ENCODE results near the gene PTPRN2. TPM values are rescaled to one million over a fixed set of nuclear protein-coding genes. Genes with fewer than 3 reads are reported as not detected.
"Not testable (repeated sequence)": the region's sequence is repeated elsewhere in the genome, so short reads cannot be mapped to it uniquely, and the experiment has no call there.

Gene PTPRN2
- polyA plus RNA-seq, 6 donors from 2014 or later, result 1.4 to 4.6 (median 3.8) TPM

DNA sequence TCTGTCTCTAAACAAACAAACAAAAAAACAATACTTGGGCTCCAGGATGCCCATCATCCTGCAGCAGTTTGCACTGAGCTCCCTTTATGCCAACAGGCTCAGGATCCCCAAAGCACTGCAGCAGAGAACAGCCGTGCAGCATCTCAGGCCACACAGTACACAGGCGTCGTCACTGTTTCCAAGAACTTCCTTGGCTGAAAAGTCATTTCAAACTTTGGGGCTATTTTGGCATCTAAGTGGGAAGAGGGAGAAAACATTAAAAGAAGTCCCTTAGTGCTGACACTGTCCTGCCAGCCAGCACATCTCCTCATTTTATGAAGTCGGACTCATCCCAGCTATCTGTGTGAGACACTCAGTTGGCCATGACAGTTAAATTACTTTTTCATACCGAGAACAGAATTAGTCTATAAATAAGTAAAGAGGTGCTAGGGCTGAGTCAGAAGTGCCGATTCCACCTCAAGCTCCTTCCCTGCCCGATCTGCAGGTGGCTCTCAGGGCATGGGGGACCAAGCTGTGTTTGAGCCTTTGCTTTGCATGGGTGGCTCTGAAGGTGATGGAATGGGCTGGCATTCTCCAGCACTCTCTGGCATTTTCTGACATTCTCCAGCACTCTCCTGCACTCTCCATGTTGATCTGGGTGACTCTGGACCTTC is 68.5 kb downstream of the PTPRN2 start:
- Mint-ChIP-seq H3K27ac (no peak overlapping the region), H3K4me3 (no peak overlapping the region), H3K4me1 (peaks cover 0 to 3% (median 0%) of the 10 kb centered on the region in 3 donors), H3K27me3 (peaks cover 0 to 31% (median 13%) of the 10 kb centered on the region in 3 donors), H3K36me3 (peaks cover 0 to 8% of the 10 kb centered on the region in 2 donors), H3K9me3 (peaks cover 0 to 11% (median 0%) of the 10 kb centered on the region in 7 donors)
- ATAC-seq (ENCODE audit: low read depth in 2 of 2) (no peak), DNase-seq (no peak)

- Mint-ChIP-seq H3K27me3 (peaks cover 0 to 31% (median 13%) of the 10 kb centered on the region in 3 donors), H3K4me1 (no peaks in the 10 kb centered on the region), H3K4me3 (no peak overlapping the region), H3K9me3 (peaks cover 5 to 19% (median 9%) of the 10 kb centered on the region in 7 donors), H3K27ac (no peak overlapping the region), H3K36me3 (peaks cover 0 to 8% of the 10 kb centered on the region in 2 donors)
- ATAC-seq (ENCODE audit: low read depth in 2 of 2) (no peak), DNase-seq (no peak)
Observed at GRCh38 chr7:158517571-158517970, 70.1 kb downstream of the PTPRN2 start.

GRCh38 chr7:158517072-158517471 is 70.6 kb downstream of the PTPRN2 start:
- H3K27me3 Mint-ChIP-seq, result peaks cover 0 to 31% (median 13%) of the 10 kb centered on the region in 3 donors
- ATAC-seq (ENCODE audit: low read depth in 2 of 2) (no peak), DNase-seq (no peak)
- H3K27ac Mint-ChIP-seq, result no peak overlapping the region
- peaks cover 0 to 10% of the 10 kb centered on the region in 2 donors for H3K36me3 Mint-ChIP-seq
- no peak overlapping the region for H3K4me3 Mint-ChIP-seq
- H3K9me3 Mint-ChIP-seq, result peaks cover 8 to 24% (median 13%) of the 10 kb centered on the region in 7 donors
- no peaks in the 10 kb centered on the region for H3K4me1 Mint-ChIP-seq

- Mint-ChIP-seq H3K9me3 (peaks cover 11 to 30% (median 18%) of the 10 kb centered on the region in 7 donors), H3K4me3 (peak overlapping the region in 1 of 8 donors; percentile 73)
Observed at GRCh38 chr7:158516524-158516923, 71.1 kb downstream of the PTPRN2 start.

DNA sequence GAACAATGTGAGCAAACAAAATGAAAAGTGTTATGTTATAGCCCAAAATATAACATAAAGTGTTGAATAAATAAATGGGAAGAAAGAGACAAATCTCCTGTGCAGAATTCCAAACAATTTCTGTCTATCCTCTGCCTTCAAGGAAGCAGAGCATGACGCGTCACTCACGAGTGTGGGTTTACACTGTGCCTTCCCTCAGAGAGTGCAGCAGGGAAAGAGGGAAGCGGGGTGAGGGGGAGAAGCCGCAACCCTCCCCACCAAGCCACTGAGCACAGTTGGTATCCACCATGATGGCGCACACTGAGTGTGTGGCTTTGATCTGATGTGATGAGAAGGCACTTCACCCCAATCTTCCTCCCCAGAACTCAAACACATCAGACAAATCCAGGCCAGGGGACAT is 74.8 kb downstream of the PTPRN2 start:
- peaks cover 0 to 33% of the 10 kb centered on the region in 2 donors for H3K36me3 Mint-ChIP-seq
- ATAC-seq (ENCODE audit: low read depth in 2 of 2), result no peak
- peaks cover 0 to 24% (median 18%) of the 10 kb centered on the region in 3 donors for H3K27me3 Mint-ChIP-seq
- no peak for DNase-seq
- no peak overlapping the region for H3K4me3 Mint-ChIP-seq
- H3K9me3 Mint-ChIP-seq, result peaks cover 20 to 45% (median 34%) of the 10 kb centered on the region in 7 donors
- H3K4me1 Mint-ChIP-seq, result peaks cover 0 to 4% (median 0%) of the 10 kb centered on the region in 3 donors
- no peak overlapping the region for H3K27ac Mint-ChIP-seq

More at GRCh38 chr7:158516524-158516923, 71.1 kb downstream of the PTPRN2 start:
- DNase-seq (no peak), ATAC-seq (ENCODE audit: low read depth in 2 of 2) (no peak)
- no peaks in the 10 kb centered on the region for H3K4me1 Mint-ChIP-seq
- H3K27me3 Mint-ChIP-seq, result peaks cover 0 to 31% (median 13%) of the 10 kb centered on the region in 3 donors
- no peak overlapping the region for H3K27ac Mint-ChIP-seq
- peaks cover 0 to 15% of the 10 kb centered on the region in 2 donors for H3K36me3 Mint-ChIP-seq

DNA sequence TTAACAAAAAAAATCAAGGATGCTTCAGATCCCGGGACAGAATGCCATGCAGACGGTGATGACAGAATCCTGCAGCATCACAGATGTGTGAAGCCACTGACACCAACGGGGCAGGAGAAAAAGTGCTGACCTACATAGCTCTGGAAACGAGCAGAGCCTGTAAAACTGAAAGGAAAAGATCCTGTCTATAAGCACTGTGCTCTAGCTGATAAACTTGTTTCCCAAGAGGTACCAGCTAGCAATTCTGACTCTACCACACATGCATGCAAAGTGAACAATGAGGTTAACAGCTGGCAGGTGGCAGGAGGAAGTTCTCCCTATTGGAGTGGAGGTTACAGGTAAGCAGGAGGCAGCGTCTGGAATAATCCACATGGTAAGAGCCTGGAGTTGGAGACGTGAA is 75.6 kb downstream of the PTPRN2 start:
- H3K27me3 Mint-ChIP-seq, result peaks cover 0 to 16% (median 16%) of the 10 kb centered on the region in 3 donors
- DNase-seq (no peak), ATAC-seq (ENCODE audit: low read depth in 2 of 2) (no peak)
- peaks cover 0 to 6% (median 0%) of the 10 kb centered on the region in 3 donors for H3K4me1 Mint-ChIP-seq
- peaks cover 0 to 38% of the 10 kb centered on the region in 2 donors for H3K36me3 Mint-ChIP-seq
- H3K27ac Mint-ChIP-seq, result no peak overlapping the region
- H3K9me3 Mint-ChIP-seq, result peaks cover 20 to 47% (median 34%) of the 10 kb centered on the region in 7 donors
- peak overlapping the region in 1 of 8 donors; percentile 49 for H3K4me3 Mint-ChIP-seq

- ATAC-seq (ENCODE audit: low read depth in 2 of 2), result no peak
- H3K27me3 Mint-ChIP-seq, result peaks cover 5 to 26% (median 10%) of the 10 kb centered on the region in 3 donors
- peaks cover 0 to 6% (median 0%) of the 10 kb centered on the region in 3 donors for H3K4me1 Mint-ChIP-seq
- peaks cover 17 to 47% (median 34%) of the 10 kb centered on the region in 7 donors for H3K9me3 Mint-ChIP-seq
- H3K27ac Mint-ChIP-seq, result no peak overlapping the region
- peaks cover 0 to 32% of the 10 kb centered on the region in 2 donors for H3K36me3 Mint-ChIP-seq
- DNase-seq, result no peak
- no peak overlapping the region for H3K4me3 Mint-ChIP-seq
Observed at GRCh38 chr7:158508802-158509385, 78.7 kb downstream of the PTPRN2 start.

- not testable (repeated sequence) for DNase-seq; H3K4me1 Mint-ChIP-seq; ATAC-seq (ENCODE audit: low read depth in 2 of 2); H3K27ac Mint-ChIP-seq
- Mint-ChIP-seq H3K36me3 (peaks cover 0 to 32% of the 10 kb centered on the region in 2 donors), H3K4me3 (peak overlapping the region in 1 of 8 donors; percentile 85), H3K27me3 (peaks cover 5 to 28% (median 10%) of the 10 kb centered on the region in 3 donors), H3K9me3 (peaks cover 18 to 47% (median 33%) of the 10 kb centered on the region in 7 donors)
Observed at GRCh38 chr7:158508321-158508720, 79.3 kb downstream of the PTPRN2 start.

GRCh38 chr7:158507917-158508316 is 79.7 kb downstream of the PTPRN2 start:
- Mint-ChIP-seq H3K4me1 (peaks cover 0 to 6% (median 0%) of the 10 kb centered on the region in 3 donors), H3K9me3 (peaks cover 19 to 43% (median 31%) of the 10 kb centered on the region in 7 donors), H3K4me3 (peak overlapping the region in 1 of 8 donors; percentile 85), H3K36me3 (peaks cover 0 to 32% of the 10 kb centered on the region in 2 donors), H3K27me3 (peaks cover 5 to 30% (median 10%) of the 10 kb centered on the region in 3 donors), H3K27ac (peak overlapping the region in 1 of 6 donors; percentile 77)
- no peak for ATAC-seq (ENCODE audit: low read depth in 2 of 2)
- DNase-seq, result no peak

DNA sequence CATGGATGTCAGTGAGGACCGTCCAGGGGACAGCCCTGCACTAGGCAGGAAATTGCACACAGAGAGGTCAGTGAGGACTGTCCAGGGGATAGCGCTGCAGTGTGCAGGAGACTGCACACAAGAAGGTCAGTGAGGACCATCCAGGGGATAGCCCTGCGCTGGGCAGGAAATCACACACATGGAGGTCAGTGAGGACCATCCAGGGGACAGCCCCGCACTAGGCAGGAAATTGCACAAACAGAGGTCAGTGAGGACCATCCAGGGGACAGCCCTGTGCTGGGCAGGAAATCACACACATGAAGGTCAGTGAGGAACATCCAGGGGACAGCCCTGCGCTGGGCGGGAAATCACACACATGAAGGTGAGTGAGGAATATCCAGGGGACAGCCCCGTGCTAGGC is 80.4 kb downstream of the PTPRN2 start:
- not testable (repeated sequence) for DNase-seq; H3K4me3 Mint-ChIP-seq; H3K27ac Mint-ChIP-seq; H3K4me1 Mint-ChIP-seq; ATAC-seq (ENCODE audit: low read depth in 2 of 2)
- Mint-ChIP-seq H3K36me3 (peaks cover 0 to 32% of the 10 kb centered on the region in 2 donors), H3K27me3 (peaks cover 5 to 30% (median 10%) of the 10 kb centered on the region in 3 donors), H3K9me3 (peaks cover 14 to 36% (median 25%) of the 10 kb centered on the region in 7 donors)

- ATAC-seq (ENCODE audit: low read depth in 2 of 2) (no peak), DNase-seq (no peak)
- Mint-ChIP-seq H3K4me1 (peaks cover 0 to 6% (median 0%) of the 10 kb centered on the region in 3 donors), H3K27ac (no peak overlapping the region), H3K27me3 (peaks cover 5 to 34% (median 10%) of the 10 kb centered on the region in 3 donors), H3K9me3 (peaks cover 12 to 31% (median 21%) of the 10 kb centered on the region in 7 donors), H3K36me3 (peaks cover 0 to 26% of the 10 kb centered on the region in 2 donors), H3K4me3 (no peak overlapping the region)
Observed at GRCh38 chr7:158506626-158507025, 81.0 kb downstream of the PTPRN2 start.

DNA sequence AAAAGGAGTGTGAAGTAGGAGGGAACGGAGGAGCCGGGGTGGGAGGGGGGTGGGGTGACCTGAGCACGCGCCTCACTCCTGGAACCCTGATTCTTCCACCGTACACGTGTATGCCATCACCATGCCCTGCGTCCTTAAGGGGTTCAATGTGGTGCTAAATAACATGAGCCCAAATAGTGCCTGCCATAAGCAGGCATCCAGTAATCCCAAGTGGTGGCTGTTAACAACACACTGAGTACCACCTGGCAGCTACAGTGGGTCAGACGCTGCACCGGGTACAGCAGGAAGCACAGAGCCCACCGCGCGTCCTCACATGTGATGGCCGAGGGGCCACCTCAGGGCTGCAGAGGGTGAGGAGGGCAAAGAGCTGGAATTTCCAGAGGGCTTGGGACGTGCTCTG is 81.9 kb downstream of the PTPRN2 start:
- ATAC-seq (ENCODE audit: low read depth in 2 of 2), result no peak
- Mint-ChIP-seq H3K9me3 (peaks cover 6 to 21% (median 13%) of the 10 kb centered on the region in 7 donors), H3K27me3 (peaks cover 5 to 38% (median 10%) of the 10 kb centered on the region in 3 donors), H3K36me3 (peaks cover 0 to 17% of the 10 kb centered on the region in 2 donors), H3K4me1 (peaks cover 0 to 6% (median 0%) of the 10 kb centered on the region in 3 donors), H3K4me3 (peak overlapping the region in 1 of 8 donors; percentile 29), H3K27ac (no peak overlapping the region)
- no peak for DNase-seq

GRCh38 chr7:158502068-158502750 is 85.4 kb downstream of the PTPRN2 start:
- Mint-ChIP-seq H3K36me3 (peaks cover 0 to 4% of the 10 kb centered on the region in 2 donors), H3K27ac (no peak overlapping the region), H3K9me3 (peaks cover 0 to 11% (median 3%) of the 10 kb centered on the region in 7 donors), H3K4me3 (no peak overlapping the region), H3K27me3 (peaks cover 10 to 42% (median 10%) of the 10 kb centered on the region in 3 donors), H3K4me1 (no peaks in the 10 kb centered on the region)
- no peak for ATAC-seq (ENCODE audit: low read depth in 2 of 2)
- no peak for DNase-seq
